K562 (cell line): ENCODE data around the gene PIK3R1. TPM values are rescaled to one million over a fixed set of nuclear protein-coding genes. Genes with fewer than 3 reads are reported as not detected.

Experiments
- ADNP ChIP-seq: fragments of 200-800 bp; sonication (Bioruptor generic); IDR thresholded peaks from 2 replicates; pipeline ENCODE4 v1.6.1; 2016; ENCODE audit warnings: missing genetic modification characterization, missing compliant biosample characterization
- BACH1 ChIP-seq: fragments of 200-800 bp; sonication (Bioruptor generic); IDR thresholded peaks from 2 replicates; pipeline ENCODE4 v1.6.1; 2016; ENCODE audit warnings: missing genetic modification characterization, missing compliant biosample characterization
- CCAR2 ChIP-seq: fragments of 200-400 bp; formaldehyde crosslinking; IDR thresholded peaks from 2 replicates; pipeline ENCODE4 v1.6.1; 2017; ENCODE audit warnings: mild to moderate bottlenecking, low read depth, low read length
- CREM ChIP-seq: IDR thresholded peaks from 2 replicates; pipeline ENCODE4 v1.6.1; 2014; ENCODE audit warnings: antibody characterized with exemption, low read depth
- E2F6 ChIP-seq, 2 experiments: IDR thresholded peaks; 2 replicates each; pipeline ENCODE4 v1.6.1; 2011; ENCODE audit warnings: borderline replicate concordance in 1 of 2, control low read depth in 1 of 2, low read depth in 1 of 2, low read length in 1 of 2, mild to moderate bottlenecking in 1 of 2, mixed read lengths in 1 of 2, moderate library complexity in 1 of 2; ENCODE audit not compliant: insufficient read depth in 1 of 2, insufficient read length in 1 of 2, poor library complexity in 1 of 2, severe bottlenecking in 1 of 2; ENCODE audit errors: extremely low read depth in 1 of 2
- ELF1 ChIP-seq: fragments of 200-800 bp; sonication (Bioruptor generic); IDR thresholded peaks from 2 replicates; pipeline ENCODE4 v1.6.1; 2016; ENCODE audit warnings: missing genetic modification characterization, missing compliant biosample characterization
- ELF2 ChIP-seq: fragments of 250-450 bp; sonication (Bioruptor Pico); IDR thresholded peaks from 2 replicates; pipeline ENCODE4 v1.5.0; 2021; ENCODE audit warnings: mild to moderate bottlenecking
- FOXA3 ChIP-seq, 2 experiments: fragments of 450-650 bp in 1 of 2; sonication (generic) in 1 of 2; formaldehyde crosslinking; IDR thresholded peaks in 1 of 2; conservative IDR thresholded peaks in 1 of 2; 2 replicates each; pipeline versions ENCODE4 v1.4.0 to v1.8.0; 2020 to 2022; ENCODE audit warnings: mild to moderate bottlenecking in 2 of 2, missing genetic modification reagents in 1 of 2
- FOXK2 ChIP-seq, 2 experiments: fragments of 450-650 bp; IDR thresholded peaks in 1 of 2; conservative IDR thresholded peaks in 1 of 2; 2 replicates each; pipeline ENCODE4 v1.6.1; 2016; ENCODE audit warnings: low read depth in 2 of 2, mild to moderate bottlenecking in 1 of 2
- GABPA ChIP-seq: fragments of 200-800 bp; sonication (Bioruptor generic); conservative IDR thresholded peaks from 2 replicates; pipeline ENCODE4 v1.6.1; 2016; ENCODE audit warnings: low read depth, missing genetic modification characterization, missing compliant biosample characterization
- GABPB1 ChIP-seq: sonication (generic); formaldehyde crosslinking; IDR thresholded peaks from 2 replicates; pipeline ENCODE4 v1.8.0; 2022; ENCODE audit warnings: mild to moderate bottlenecking, missing genetic modification reagents
- HMG20B ChIP-seq: fragments of 250-450 bp; sonication (Bioruptor Pico); IDR thresholded peaks from 2 replicates; pipeline ENCODE4 v1.5.0; 2021; ENCODE audit warnings: mild to moderate bottlenecking
- KDM5B ChIP-seq: fragments of 200-600 bp; sonication (generic); IDR thresholded peaks from 2 replicates; pipeline ENCODE4 v1.6.1; 2012; ENCODE audit warnings: low read depth, mild to moderate bottlenecking, moderate library complexity, low read length, control low read depth, inconsistent platforms; ENCODE audit not compliant: insufficient replicate concordance
- NFE2L1 ChIP-seq: fragments of 450-650 bp; IDR thresholded peaks from 2 replicates; pipeline ENCODE4 v1.6.1; 2016; ENCODE audit warnings: missing genetic modification characterization, low read depth, mild to moderate bottlenecking, missing compliant biosample characterization, moderate library complexity, borderline replicate concordance
- POLR3A ChIP-seq: IDR thresholded peaks from 2 replicates; pipeline ENCODE4 v1.6.1; 2011; ENCODE audit warnings: borderline replicate concordance, mild to moderate bottlenecking, moderate library complexity; ENCODE audit not compliant: insufficient read length, insufficient read depth; ENCODE audit errors: extremely low read depth
- RB1 ChIP-seq: fragments of 450-650 bp; IDR thresholded peaks from 2 replicates; pipeline ENCODE4 v1.6.1; 2017; ENCODE audit warnings: low read depth, mild to moderate bottlenecking
- TAF1 ChIP-seq: IDR thresholded peaks from 2 replicates; pipeline ENCODE4 v1.6.1; 2011; ENCODE audit warnings: mild to moderate bottlenecking, low read length, moderate library complexity; ENCODE audit not compliant: insufficient read depth, control insufficient read depth, severe bottlenecking; ENCODE audit errors: extremely low read depth
- TBP ChIP-seq: optimal IDR thresholded peaks from 2 replicates; pipeline ENCODE3; 2011; ENCODE audit warnings: low read depth, low read length, improper control_type of control experiment
- YY1 ChIP-seq, 3 experiments: IDR thresholded peaks; 2 replicates each; pipeline ENCODE4 v1.6.1; 2011; ENCODE audit warnings: low read length in 2 of 3, mild to moderate bottlenecking in 2 of 3, moderate library complexity in 2 of 3, borderline replicate concordance in 1 of 3, control low read depth in 1 of 3, low read depth in 1 of 3; ENCODE audit not compliant: insufficient read depth in 3 of 3, insufficient replicate concordance in 2 of 3, control insufficient read depth in 1 of 3, insufficient read length in 1 of 3; ENCODE audit errors: extremely low read depth in 1 of 3
- ZBTB7A ChIP-seq: IDR thresholded peaks from 2 replicates; pipeline ENCODE4 v1.6.1; 2011; ENCODE audit warnings: low read depth, mild to moderate bottlenecking, low read length, moderate library complexity, borderline replicate concordance; ENCODE audit not compliant: control insufficient read depth
- ZNF263 ChIP-seq: sonication (generic); formaldehyde crosslinking; IDR thresholded peaks from 2 replicates; pipeline ENCODE4 v1.8.0; 2022; ENCODE audit warnings: mild to moderate bottlenecking, missing genetic modification reagents, borderline replicate concordance
- ZNF3 ChIP-seq: fragments of 250-450 bp; sonication (Bioruptor Pico); IDR thresholded peaks from 2 replicates; pipeline ENCODE4 v1.5.0; 2021; ENCODE audit warnings: mild to moderate bottlenecking, moderate library complexity
- ZNF316 ChIP-seq: fragments of 450-650 bp; IDR thresholded peaks from 2 replicates; pipeline ENCODE4 v1.6.1; 2016
- ZNF507 ChIP-seq: conservative IDR thresholded peaks from 2 replicates; pipeline ENCODE4 v1.6.1; 2017; ENCODE audit warnings: missing genetic modification characterization, missing compliant biosample characterization
- ZNF511 ChIP-seq: sonication (generic); formaldehyde crosslinking; IDR thresholded peaks from 2 replicates; pipeline ENCODE4 v1.8.0; 2022; ENCODE audit warnings: mild to moderate bottlenecking, missing genetic modification reagents
- polyA plus RNA-seq, 8 experiments: library from polyadenylated mRNA; depleted of rRNA in 4 of 8; stranded (reverse) in 5 of 8; unstranded in 3 of 8; fragments of >200 nt; fragmentation: Nextera tagmentation in 2 of 8; fragmentation: Illumina TruSeq in 1 of 8; extraction: Ambion mirVana in 2 of 8; extraction: Trizol in 1 of 8; gene quantifications; 2 replicates each; pipeline versions ENCODE4 v1.2.1 to v1.2.3, GENCODE V29; 2011 to 2014; ENCODE audit warnings: inconsistent platforms in 1 of 8, missing spikeins in 1 of 8
- total RNA-seq, 7 experiments: library from RNA; depleted of rRNA in 6 of 7; stranded (reverse); fragments of >200 nt in 6 of 7; fragmentation: Illumina TruSeq in 2 of 7; extraction: Trizol in 2 of 7; gene quantifications; 2 replicates each; pipeline versions ENCODE4 v1.2.1 to v1.2.3, GENCODE V29; 2011 to 2021; ENCODE audit warnings: low replicate concordance in 1 of 7

The PIK3R1 gene
- total and polyA plus RNA-seq, 9 of the 15 experiments (the other 6 are each of a cell fraction or from before 2014, with no cell fraction given) = 1.1 to 9.7 (median 4.8) TPM

- TF ChIP-seq ZNF316 (0 out of 2 replicates have a peak, but pooled peaks have one; percentile 26), FOXA3 (CRISPR knock-in tag; conservative IDR thresholded peaks at IDR 0.05 in 1 of 2, IDR thresholded peaks at IDR 0.05 in 1 of 2) (no peak), POLR3A (no peak), TBP (peak; percentile 39), YY1 (IDR thresholded peaks at IDR 0.05; ENCODE audit: borderline replicate concordance in 1 of 3, control insufficient read depth in 1 of 3, extremely low read depth in 1 of 3, insufficient read depth in 3 of 3, insufficient read length in 1 of 3, insufficient replicate concordance in 2 of 3, low read depth in 1 of 3, low read length in 2 of 3) (peak in 1 of 3 experiments; percentile 53), ELF1 (tag) (peak; percentile 70), HMG20B (CRISPR knock-in tag) (no peak), ZNF263 (CRISPR knock-in tag) (0 out of 2 replicates have a peak, but pooled peaks have one; percentile 5), KDM5B (peak; percentile 40), BACH1 (no peak), NFE2L1 (tag) (no peak), TAF1 (peak; percentile 30), ADNP (tag) (no peak), ZNF511 (CRISPR knock-in tag) (0 out of 2 replicates have a peak, but pooled peaks have one; percentile 36), ELF2 (CRISPR knock-in tag) (peak; percentile 83), RB1 (peak; percentile 50), ZNF3 (no peak), ZNF507 (tag) (no peak), ZBTB7A (peak; percentile 44; the same call in 1 of the 2 replicates), GABPB1 (CRISPR knock-in tag) (peak; percentile 45; the same call in 1 of the 2 replicates), FOXK2 (conservative IDR thresholded peaks at IDR 0.05 in 1 of 2, IDR thresholded peaks at IDR 0.05 in 1 of 2; ENCODE audit: low read depth in 2 of 2) (0 out of 4 replicates have a peak, but pooled peaks of 1 of the 2 experiments have one; percentile 16), E2F6 (IDR thresholded peaks at IDR 0.05; ENCODE audit: borderline replicate concordance in 1 of 2, extremely low read depth in 1 of 2, insufficient read depth in 1 of 2, insufficient read length in 1 of 2, low read depth in 1 of 2, low read length in 1 of 2, poor library complexity in 1 of 2, severe bottlenecking in 1 of 2) (peak in 1 of 2 experiments; percentile 4), CREM (peak; percentile 28; the same call in 1 of the 2 replicates), CCAR2 (no peak), GABPA (tag) (peak; percentile 54)
These were observed 890 bp downstream of the PIK3R1 start (continued) for GRCh38 chr5:68216245-68217046.
